ENCODE data around the gene PANX1. TPM values are rescaled to one million over a fixed set of nuclear protein-coding genes. Genes with fewer than 3 reads are reported as not detected.

The PANX1 gene
- total and polyA plus RNA-seq, 2 donors (not counting 1 experiment from before 2014, with no cell fraction given): 51.7 to 54.5 TPM

DNA sequence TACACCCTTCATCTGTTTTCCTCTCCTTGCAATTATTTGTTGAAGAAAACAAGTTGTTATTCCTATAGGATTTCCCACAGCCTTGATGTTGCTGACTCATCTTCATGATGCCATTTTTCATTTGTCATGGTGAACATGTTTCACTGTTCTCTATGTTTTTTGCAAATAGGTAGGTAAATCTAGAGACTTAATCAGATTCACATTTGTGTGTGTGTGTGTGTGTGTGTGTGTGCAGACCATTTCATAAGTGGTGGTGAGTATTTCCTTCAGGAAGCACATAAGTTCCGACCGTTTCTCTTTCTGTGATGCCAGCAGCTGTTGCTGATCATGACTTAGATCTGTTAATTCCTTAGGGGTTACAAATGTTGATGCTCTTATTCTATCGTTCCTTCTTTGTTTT lies 95.4 kb downstream of the PANX1 start:
- TF ChIP-seq EZH2 (IDR thresholded peaks at IDR 0.05; ENCODE audit: low read length, missing control alignments): no peak
- TF ChIP-seq CTCF (conservative IDR thresholded peaks at IDR 0.05 in 1 of 2, IDR thresholded peaks at IDR 0.05 in 1 of 2; ENCODE audit: low read depth in 1 of 2, low read length in 2 of 2): no peak
- H3K9me3 ChIP-seq (ENCODE audit: control insufficient read depth, insufficient read depth, low read depth, low read length): no peaks in the 10 kb centered on the region
- H3K27ac ChIP-seq (ENCODE audit: insufficient read depth, low read length): no peak overlapping the region
- no peaks in the 10 kb centered on the region for H3K27me3 ChIP-seq (ENCODE audit: control insufficient read depth, insufficient read depth, low read length)
- no peak overlapping the region for H3K9ac ChIP-seq (ENCODE audit: insufficient read depth, low read length)
- no peaks in the 10 kb centered on the region for H3K79me2 ChIP-seq (ENCODE audit: control insufficient read depth, insufficient read depth, low read length)
- peak in 1 of 2 donors; percentile 24 for DNase-seq (ENCODE audit: low read depth in 2 of 2)
- no peaks in the 10 kb centered on the region for H4K20me1 ChIP-seq (ENCODE audit: control insufficient read depth, extremely low read depth, insufficient read depth, low read length)
- no peak overlapping the region for H2AFZ ChIP-seq (ENCODE audit: low read length)
- H3K4me2 ChIP-seq (ENCODE audit: extremely low read depth, insufficient read depth, low read length): no peak overlapping the region
- no peak overlapping the region for H3K4me3 ChIP-seq (replicated peaks in 1 of 4; ENCODE audit: control extremely low read depth in 1 of 4, insufficient read depth in 1 of 4, low read depth in 3 of 4, low read length in 4 of 4)
- H3K4me1 ChIP-seq (ENCODE audit: control insufficient read depth, extremely low read depth, insufficient read depth, low read length): no peaks in the 10 kb centered on the region
- H3K36me3 ChIP-seq (ENCODE audit: control insufficient read depth, insufficient read depth, low read length): no peaks in the 10 kb centered on the region

Other genes with a start within 250 kb of the PANX1 start
- not detected in 2 replicates for gene HEPHL1, start 107.5 kb upstream of the PANX1 start, total RNA-seq
- gene HEPHL1, start 107.5 kb upstream of the PANX1 start, polyA plus RNA-seq: 0.01 TPM in 1 of 2 replicates, not detected in the other
- not detected in 2 replicates for gene IZUMO1R, start 175.7 kb downstream of the PANX1 start, total RNA-seq
- not detected in 2 replicates for gene IZUMO1R, start 175.7 kb downstream of the PANX1 start, polyA plus RNA-seq